Measurements from ENCODE around the gene CFAP251. TPM values are rescaled to one million over a fixed set of nuclear protein-coding genes. Genes with fewer than 3 reads are reported as not detected.

Gene CFAP251
- total and polyA plus RNA-seq, 2 donors (not counting 3 experiments of a cell fraction or from before 2014, with no cell fraction given): 3.3 to 4.0 TPM

DNA sequence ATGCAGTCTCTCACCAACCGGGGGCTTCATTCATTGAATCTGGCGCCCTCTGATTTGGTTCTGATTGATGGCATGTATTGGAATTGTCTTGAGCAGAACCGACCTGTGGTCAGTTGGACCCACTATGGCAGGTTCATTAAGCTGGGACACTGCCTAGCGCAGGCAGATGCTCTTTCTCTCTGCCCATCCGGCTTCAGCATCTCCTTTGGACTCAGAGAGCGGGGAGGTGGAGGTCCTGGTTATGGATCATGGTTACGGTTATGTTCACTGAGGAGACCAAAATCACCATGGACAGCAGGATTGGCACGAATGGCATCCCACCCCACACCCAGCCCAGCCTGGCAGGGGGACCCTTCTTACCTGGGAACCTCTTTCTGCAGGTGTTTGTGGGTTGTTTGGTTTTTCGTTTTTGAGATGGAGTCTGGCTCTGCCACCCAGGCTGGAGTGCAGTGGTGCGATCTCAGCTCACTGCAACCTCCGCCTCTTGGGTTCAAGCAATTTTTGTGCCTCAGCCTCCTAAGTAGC is 86.9 kb downstream of the CFAP251 start:
- DNase-seq (ENCODE audit: low read depth, low spot score) (no peak), FAIRE-seq (no peak)
- no peak for TF ChIP-seq GATA2 (IDR thresholded peaks at IDR 0.05; ENCODE audit: insufficient read depth, insufficient read length, low read depth, low read length)
- no peak for TF ChIP-seq FOS (IDR thresholded peaks at IDR 0.05; ENCODE audit: borderline replicate concordance, insufficient read depth, low read length)
- no peak for TF ChIP-seq JUN (IDR thresholded peaks at IDR 0.05; ENCODE audit: borderline replicate concordance, insufficient read depth, insufficient read length, low read depth)
- TF ChIP-seq, protein P1, sequence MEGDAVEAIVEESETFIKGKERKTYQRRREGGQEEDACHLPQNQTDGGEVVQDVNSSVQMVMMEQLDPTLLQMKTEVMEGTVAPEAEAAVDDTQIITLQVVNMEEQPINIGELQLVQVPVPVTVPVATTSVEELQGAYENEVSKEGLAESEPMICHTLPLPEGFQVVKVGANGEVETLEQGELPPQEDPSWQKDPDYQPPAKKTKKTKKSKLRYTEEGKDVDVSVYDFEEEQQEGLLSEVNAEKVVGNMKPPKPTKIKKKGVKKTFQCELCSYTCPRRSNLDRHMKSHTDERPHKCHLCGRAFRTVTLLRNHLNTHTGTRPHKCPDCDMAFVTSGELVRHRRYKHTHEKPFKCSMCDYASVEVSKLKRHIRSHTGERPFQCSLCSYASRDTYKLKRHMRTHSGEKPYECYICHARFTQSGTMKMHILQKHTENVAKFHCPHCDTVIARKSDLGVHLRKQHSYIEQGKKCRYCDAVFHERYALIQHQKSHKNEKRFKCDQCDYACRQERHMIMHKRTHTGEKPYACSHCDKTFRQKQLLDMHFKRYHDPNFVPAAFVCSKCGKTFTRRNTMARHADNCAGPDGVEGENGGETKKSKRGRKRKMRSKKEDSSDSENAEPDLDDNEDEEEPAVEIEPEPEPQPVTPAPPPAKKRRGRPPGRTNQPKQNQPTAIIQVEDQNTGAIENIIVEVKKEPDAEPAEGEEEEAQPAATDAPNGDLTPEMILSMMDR (IDR thresholded peaks at IDR 0.05; ENCODE audit: extremely low read depth in 1 of 2, insufficient read depth in 1 of 2, low read depth in 1 of 2, low read length in 2 of 2): no peak
- TF ChIP-seq EZH2 (IDR thresholded peaks at IDR 0.05; ENCODE audit: borderline replicate concordance, low read depth, low read length, severe bottlenecking): no peak
- no peak for TF ChIP-seq MAX (IDR thresholded peaks at IDR 0.05; ENCODE audit: insufficient read depth, insufficient read length)
- TF ChIP-seq POLR2AphosphoS5 (IDR thresholded peaks at IDR 0.05; ENCODE audit: insufficient read depth, low read depth, low read length): no peak
- TF ChIP-seq MYC (IDR thresholded peaks at IDR 0.05; ENCODE audit: low read depth, low read length): no peak
- TF ChIP-seq POLR2A (IDR thresholded peaks at IDR 0.05; ENCODE audit: low read depth, low read length): no peak
- no peak overlapping the region for H3K4me2 ChIP-seq (ENCODE audit: insufficient read depth, low read length)
- H3K79me2 ChIP-seq (ENCODE audit: control insufficient read depth, insufficient read depth, low read length): no peaks in the 10 kb centered on the region
- no peaks in the 10 kb centered on the region for H3K36me3 ChIP-seq (ENCODE audit: control insufficient read depth in 2 of 2, extremely low read depth in 1 of 2, insufficient read depth in 2 of 2, low read length in 2 of 2)
- H3K27me3 ChIP-seq (ENCODE audit: control insufficient read depth in 2 of 2, insufficient read depth in 2 of 2, low read length in 2 of 2): no peaks in the 10 kb centered on the region
- POLR2A ChIA-PET: no interaction called here
- H2AFZ ChIP-seq (ENCODE audit: low read depth, low read length): no peak overlapping the region
- intact Hi-C loops (cut with micrococcal nuclease) (no loop called here), dilution Hi-C loops (cut with MboI; ENCODE audit: extremely low pct_ligation_motif_present, low sequenced_read_pairs) (no loop called here)
- H4K20me1 ChIP-seq (replicated peaks; ENCODE audit: control insufficient read depth, extremely low read depth, insufficient read depth, low read length): no peaks in the 10 kb centered on the region
- no peaks in the 10 kb centered on the region for H3K9me3 ChIP-seq (replicated peaks; ENCODE audit: control insufficient read depth, insufficient read depth, low read length)
- no TSS peak for BruUV-seq (replicated peaks)
- CTCF ChIA-PET: interaction anchor here (2.5 kb wide), 1 partner anchor 8 kb away, joined by 5 read pairs; no protein-coding TSS in a partner anchor
- no peaks in the 10 kb centered on the region for H3K4me1 ChIP-seq (ENCODE audit: control insufficient read depth, extremely low read depth, insufficient read depth, low read length)
- H3K27ac ChIP-seq (ENCODE audit: insufficient read depth, low read depth, low read length): no peak overlapping the region
- H3K9ac ChIP-seq (replicated peaks; ENCODE audit: extremely low read depth, insufficient read depth, low read length): no peak overlapping the region
- H3K4me3 ChIP-seq (replicated peaks in 1 of 3; ENCODE audit: insufficient read depth in 1 of 3, low read depth in 1 of 3, low read length in 3 of 3): no peak overlapping the region
- H3K9me1 ChIP-seq (replicated peaks; ENCODE audit: control insufficient read depth, extremely low read depth, insufficient read depth, low read length): no peaks in the 10 kb centered on the region
